Gastroesophageal sphincter (tissue), 3 donors: Measurements from ENCODE around the gene ADRA2A.

Source experiments
- POLR2A ChIP-seq, 2 donors: fragments of 450-650 bp; IDR thresholded peaks; one replicate each; pipeline ENCODE4 v1.6.1; 2017; ENCODE audit warnings: antibody characterized with exemption in 2 of 2, mild to moderate bottlenecking in 2 of 2, moderate library complexity in 1 of 2
- POLR2AphosphoS5 ChIP-seq: sonication (generic); formaldehyde crosslinking; IDR thresholded peaks from one replicate; pipeline ENCODE4 v1.6.1; 2017; ENCODE audit warnings: antibody characterized with exemption
- TF ChIP-seq, protein P1 (sequence below), 4 experiments: fragments of 200-600 bp in 2 of 4; fragments of 450-650 bp in 2 of 4; sonication (generic) in 1 of 4; IDR thresholded peaks; one replicate each; pipeline ENCODE4 v1.5.1; 2017 to 2019; ENCODE audit warnings: antibody characterized with exemption in 4 of 4, mild to moderate bottlenecking in 2 of 4, moderate library complexity in 2 of 4

DNA sequence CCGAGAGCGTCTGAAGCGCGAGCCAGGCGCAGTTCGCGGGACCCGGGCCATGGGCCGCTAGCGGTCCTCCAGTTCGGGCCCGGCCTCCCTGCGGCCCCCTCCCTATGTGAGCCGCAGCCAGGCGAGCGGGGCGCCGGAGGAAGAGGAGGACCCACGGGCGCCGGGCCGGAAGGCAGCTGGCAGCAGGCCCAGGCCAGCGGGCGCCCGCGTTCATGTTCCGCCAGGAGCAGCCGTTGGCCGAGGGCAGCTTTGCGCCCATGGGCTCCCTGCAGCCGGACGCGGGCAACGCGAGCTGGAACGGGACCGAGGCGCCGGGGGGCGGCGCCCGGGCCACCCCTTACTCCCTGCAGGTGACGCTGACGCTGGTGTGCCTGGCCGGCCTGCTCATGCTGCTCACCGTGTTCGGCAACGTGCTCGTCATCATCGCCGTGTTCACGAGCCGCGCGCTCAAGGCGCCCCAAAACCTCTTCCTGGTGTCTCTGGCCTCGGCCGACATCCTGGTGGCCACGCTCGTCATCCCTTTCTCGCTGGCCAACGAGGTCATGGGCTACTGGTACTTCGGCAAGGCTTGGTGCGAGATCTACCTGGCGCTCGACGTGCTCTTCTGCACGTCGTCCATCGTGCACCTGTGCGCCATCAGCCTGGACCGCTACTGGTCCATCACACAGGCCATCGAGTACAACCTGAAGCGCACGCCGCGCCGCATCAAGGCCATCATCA is 1.1 kb downstream of the ADRA2A start:
- TF ChIP-seq, protein P1, sequence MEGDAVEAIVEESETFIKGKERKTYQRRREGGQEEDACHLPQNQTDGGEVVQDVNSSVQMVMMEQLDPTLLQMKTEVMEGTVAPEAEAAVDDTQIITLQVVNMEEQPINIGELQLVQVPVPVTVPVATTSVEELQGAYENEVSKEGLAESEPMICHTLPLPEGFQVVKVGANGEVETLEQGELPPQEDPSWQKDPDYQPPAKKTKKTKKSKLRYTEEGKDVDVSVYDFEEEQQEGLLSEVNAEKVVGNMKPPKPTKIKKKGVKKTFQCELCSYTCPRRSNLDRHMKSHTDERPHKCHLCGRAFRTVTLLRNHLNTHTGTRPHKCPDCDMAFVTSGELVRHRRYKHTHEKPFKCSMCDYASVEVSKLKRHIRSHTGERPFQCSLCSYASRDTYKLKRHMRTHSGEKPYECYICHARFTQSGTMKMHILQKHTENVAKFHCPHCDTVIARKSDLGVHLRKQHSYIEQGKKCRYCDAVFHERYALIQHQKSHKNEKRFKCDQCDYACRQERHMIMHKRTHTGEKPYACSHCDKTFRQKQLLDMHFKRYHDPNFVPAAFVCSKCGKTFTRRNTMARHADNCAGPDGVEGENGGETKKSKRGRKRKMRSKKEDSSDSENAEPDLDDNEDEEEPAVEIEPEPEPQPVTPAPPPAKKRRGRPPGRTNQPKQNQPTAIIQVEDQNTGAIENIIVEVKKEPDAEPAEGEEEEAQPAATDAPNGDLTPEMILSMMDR (IDR thresholded peaks at IDR 0.05) = no peak
- TF ChIP-seq POLR2A (IDR thresholded peaks at IDR 0.05) = no peak
- TF ChIP-seq POLR2AphosphoS5 = no peak
